Measurements from ENCODE around the gene FAM184B.
A peak's percentile ranks its signal among the peaks of the same experiment; 100 is the strongest.

Gene FAM184B

DNA sequence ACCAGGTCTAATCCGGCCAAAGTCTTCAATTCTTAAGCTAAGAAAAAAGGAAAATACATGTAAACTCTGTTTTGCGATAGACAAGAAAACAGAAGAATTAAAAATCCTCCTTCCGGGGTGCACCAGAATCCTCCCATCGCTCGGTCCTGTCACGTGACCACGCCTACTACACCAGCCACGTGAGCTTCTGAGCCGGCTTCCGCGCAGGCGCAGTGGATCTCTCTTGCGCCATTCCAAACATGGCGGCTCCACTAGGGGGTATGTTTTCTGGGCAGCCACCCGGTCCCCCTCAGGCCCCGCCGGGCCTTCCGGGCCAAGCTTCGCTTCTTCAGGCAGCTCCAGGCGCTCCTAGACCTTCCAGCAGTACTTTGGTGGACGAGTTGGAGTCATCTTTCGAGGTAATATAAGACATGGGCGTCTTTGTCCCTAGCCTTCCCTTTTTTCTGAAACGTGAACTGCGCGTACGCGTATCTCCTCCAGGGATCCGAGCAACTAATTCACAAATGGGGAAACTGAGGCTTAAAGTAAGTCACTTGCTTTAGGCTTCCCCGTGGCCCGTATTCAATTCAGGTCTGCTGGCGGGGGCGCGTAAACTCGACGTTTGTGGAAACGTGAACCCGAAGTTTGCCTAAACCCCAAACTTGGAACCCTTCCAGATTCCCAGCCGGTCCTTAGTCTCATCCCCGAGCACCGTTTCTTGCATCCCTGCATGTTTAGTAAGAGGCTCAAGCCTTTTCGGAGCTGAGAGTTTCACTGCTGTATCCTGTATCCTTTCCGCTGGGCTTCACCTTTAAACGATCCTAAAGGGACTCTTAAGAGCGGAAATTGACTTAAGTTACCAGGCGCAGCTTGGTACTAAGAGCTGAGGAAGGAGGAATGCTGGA, 166.8 kb downstream of the FAM184B start, which contains the start of gene MED28:
Gene MED28, plus strand, starts transcription at position 226 of the 884 bp plus-strand sequence. Its CDS starts 14 bp downstream, at position 240.
- H3K4me3 Mint-ChIP-seq, result peak within 1 kb of the TSS; percentile 96
- peak; percentile 94 for DNase-seq (ENCODE audit: low spot score)
- H3K27ac Mint-ChIP-seq, result peak within 1 kb of the TSS; percentile 96
- no peaks in the 10 kb centered on the region for H3K27me3 Mint-ChIP-seq (ENCODE audit: low read depth)
- H3K9me3 Mint-ChIP-seq, result no peaks in the 10 kb centered on the region
- H3K4me1 Mint-ChIP-seq (ENCODE audit: low read depth), result peaks cover 31% of the 10 kb centered on the region
- peaks cover 16% of the 10 kb centered on the region for H3K36me3 Mint-ChIP-seq (ENCODE audit: low read depth)

DNA sequence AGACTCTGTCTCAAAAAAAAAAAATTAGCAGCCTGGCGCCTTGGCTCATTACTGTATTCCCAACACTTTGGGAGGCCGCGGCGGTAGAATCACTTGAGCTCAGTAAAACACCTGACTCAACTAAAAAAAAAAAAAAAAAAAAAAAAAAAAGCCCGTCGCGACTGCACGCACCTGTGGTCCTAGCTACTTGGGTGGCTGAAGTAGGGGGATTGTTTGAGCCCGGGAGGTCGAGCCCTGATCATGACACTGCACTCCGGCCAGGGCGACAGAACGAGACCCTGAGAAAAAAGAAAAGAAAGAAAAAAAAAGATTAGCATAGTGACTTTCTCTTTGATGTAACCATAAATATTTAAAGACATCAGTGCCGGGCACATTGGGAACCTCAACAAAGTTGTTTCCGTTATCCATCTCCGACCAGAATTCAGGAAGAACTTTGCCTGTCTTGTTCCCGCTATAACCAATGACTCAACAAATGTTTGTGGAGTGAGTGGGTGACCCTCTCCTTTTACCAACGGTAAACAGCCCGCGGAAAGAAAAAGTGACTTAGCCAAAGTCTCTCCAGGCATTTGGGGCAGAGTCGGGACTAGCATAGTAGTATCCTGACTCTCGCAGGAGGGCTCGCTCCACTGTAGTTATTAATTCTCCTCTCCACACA, 167.5 kb downstream of the FAM184B start:
- Mint-ChIP-seq H3K27me3 (ENCODE audit: low read depth) (no peaks in the 10 kb centered on the region), H3K36me3 (ENCODE audit: low read depth) (peaks cover 11% of the 10 kb centered on the region), H3K27ac (peak overlapping the region; percentile 96), H3K4me3 (peak overlapping the region; percentile 96), H3K4me1 (ENCODE audit: low read depth) (peaks cover 26% of the 10 kb centered on the region), H3K9me3 (no peaks in the 10 kb centered on the region)
- no peak for DNase-seq (ENCODE audit: low spot score)

DNA sequence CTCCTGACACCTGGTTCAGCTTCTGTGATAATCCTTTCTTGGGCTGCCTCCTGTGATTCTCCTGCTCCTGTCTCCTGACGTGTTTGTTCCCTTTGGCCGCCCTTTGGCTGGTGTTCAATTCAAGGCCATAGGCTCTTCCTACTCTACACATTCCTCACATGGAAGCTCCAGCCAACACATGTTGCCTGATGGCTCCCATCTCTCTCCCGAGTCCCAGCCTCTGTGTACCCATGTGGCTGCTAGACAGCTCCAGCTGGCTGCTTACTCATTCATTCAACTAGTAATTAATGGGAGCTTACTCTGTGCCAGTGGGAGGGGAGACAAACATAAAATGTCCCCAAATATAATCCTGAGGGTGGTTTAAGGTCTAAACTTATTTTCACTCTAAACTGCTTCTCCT, 176.2 kb downstream of the FAM184B start:
- Mint-ChIP-seq H3K27ac (no peak overlapping the region), H3K4me1 (ENCODE audit: low read depth) (no peaks in the 10 kb centered on the region), H3K9me3 (no peaks in the 10 kb centered on the region), H3K27me3 (ENCODE audit: low read depth) (no peaks in the 10 kb centered on the region), H3K36me3 (ENCODE audit: low read depth) (peaks cover 32% of the 10 kb centered on the region), H3K4me3 (no peak overlapping the region)
- no peak for DNase-seq (ENCODE audit: low spot score)

DNA sequence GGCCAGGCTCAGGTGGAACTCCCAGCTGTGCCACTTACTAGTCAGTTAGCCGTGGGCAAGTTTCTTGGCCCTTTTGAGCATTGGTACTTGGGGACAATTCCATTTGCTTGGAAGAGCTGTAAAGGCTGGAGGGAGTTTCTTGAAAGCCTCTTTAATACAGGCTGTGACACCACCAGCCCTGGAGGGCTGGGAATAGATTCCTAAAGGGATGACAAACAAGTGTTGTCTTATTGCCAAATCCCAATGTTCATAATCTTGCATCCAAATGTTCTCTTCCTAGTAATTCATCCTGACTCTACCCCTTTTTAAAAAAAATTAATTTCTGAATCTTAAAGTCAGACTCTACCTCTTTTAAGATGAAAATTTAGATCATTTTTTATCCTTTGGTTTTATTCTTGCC, 181.6 kb downstream of the FAM184B start:
- H3K27me3 Mint-ChIP-seq (ENCODE audit: low read depth), result no peaks in the 10 kb centered on the region
- no peak for DNase-seq (ENCODE audit: low spot score)
- H3K9me3 Mint-ChIP-seq, result no peaks in the 10 kb centered on the region
- H3K4me3 Mint-ChIP-seq, result no peak overlapping the region
- H3K36me3 Mint-ChIP-seq (ENCODE audit: low read depth), result peaks cover 40% of the 10 kb centered on the region
- no peak overlapping the region for H3K27ac Mint-ChIP-seq
- no peaks in the 10 kb centered on the region for H3K4me1 Mint-ChIP-seq (ENCODE audit: low read depth)

DNA sequence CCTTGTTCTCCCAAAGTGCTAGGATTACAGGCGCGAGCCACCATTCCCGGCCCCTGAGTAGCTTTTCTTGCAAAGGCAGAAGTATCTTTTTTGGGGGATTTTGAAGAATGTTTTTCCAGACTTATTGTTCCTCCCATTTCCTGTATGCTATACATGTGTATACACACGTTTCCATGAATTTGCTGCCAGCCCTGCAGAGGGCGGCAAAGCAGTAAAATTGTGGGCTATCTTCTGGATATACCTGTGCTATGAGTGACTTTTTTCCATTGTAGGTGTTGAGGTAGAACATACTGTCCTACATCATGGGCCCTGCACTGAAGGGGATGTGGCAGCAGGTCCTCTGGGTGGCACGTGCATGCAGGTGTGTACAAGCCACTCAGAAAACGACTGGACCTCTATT, 183.9 kb downstream of the FAM184B start:
- Mint-ChIP-seq H3K36me3 (ENCODE audit: low read depth) (peaks cover 48% of the 10 kb centered on the region), H3K4me3 (no peak overlapping the region), H3K4me1 (ENCODE audit: low read depth) (peaks cover 3% of the 10 kb centered on the region), H3K9me3 (no peaks in the 10 kb centered on the region), H3K27ac (no peak overlapping the region), H3K27me3 (ENCODE audit: low read depth) (no peaks in the 10 kb centered on the region)
- no peak for DNase-seq (ENCODE audit: low spot score)

DNA sequence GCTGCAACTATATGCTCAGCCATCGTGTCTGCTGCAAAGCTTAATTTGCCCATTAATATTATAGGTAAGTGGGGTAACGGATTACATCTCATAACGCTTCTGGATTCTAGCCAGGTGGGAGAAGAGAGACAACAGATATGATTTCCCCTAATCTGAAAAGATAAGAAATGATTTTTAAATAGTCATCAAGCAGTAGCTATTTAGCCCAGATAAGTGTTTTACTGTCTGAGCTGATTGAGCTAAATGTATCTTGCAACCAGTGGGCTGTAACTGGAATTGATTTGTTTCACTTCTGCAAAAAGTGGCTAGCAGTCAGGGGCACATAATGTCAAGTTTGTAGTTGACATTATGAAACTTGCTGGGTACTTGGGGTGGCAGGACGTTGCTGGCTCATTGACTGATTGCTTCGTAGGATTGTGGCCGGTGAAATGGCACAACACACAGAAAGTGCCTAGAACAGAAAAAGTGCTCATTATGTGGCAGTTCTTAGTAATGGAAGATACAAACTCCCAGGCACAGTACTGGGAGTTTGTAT, 185.9 kb downstream of the FAM184B start:
- peaks cover 54% of the 10 kb centered on the region for H3K36me3 Mint-ChIP-seq (ENCODE audit: low read depth)
- no peak for DNase-seq (ENCODE audit: low spot score)
- no peaks in the 10 kb centered on the region for H3K27me3 Mint-ChIP-seq (ENCODE audit: low read depth)
- no peaks in the 10 kb centered on the region for H3K9me3 Mint-ChIP-seq
- no peak overlapping the region for H3K4me3 Mint-ChIP-seq
- H3K27ac Mint-ChIP-seq, result no peak overlapping the region
- peaks cover 6% of the 10 kb centered on the region for H3K4me1 Mint-ChIP-seq (ENCODE audit: low read depth)

DNA sequence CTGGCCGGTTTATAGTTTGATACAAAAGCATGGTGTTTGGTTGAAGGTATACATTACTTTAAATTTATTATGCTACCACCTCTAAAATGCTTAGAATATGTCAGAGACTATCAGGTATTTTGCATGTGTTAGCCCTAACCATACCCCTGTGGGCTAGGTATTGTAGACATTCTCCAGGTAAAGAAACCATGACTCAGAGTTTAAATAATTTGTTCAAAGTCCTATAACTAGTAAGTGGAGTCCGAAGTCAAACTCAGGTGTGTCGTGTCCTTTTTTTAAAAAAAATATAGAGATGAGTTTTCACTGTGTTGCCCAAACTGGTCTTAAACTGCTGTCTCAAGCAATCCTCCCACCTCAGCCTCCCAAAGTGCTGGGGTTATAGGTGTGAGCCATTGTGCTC, 192.1 kb downstream of the FAM184B start:
- no peaks in the 10 kb centered on the region for H3K27me3 Mint-ChIP-seq (ENCODE audit: low read depth)
- no peak overlapping the region for H3K4me3 Mint-ChIP-seq
- H3K36me3 Mint-ChIP-seq (ENCODE audit: low read depth), result peaks cover 61% of the 10 kb centered on the region
- peaks cover 6% of the 10 kb centered on the region for H3K4me1 Mint-ChIP-seq (ENCODE audit: low read depth)
- DNase-seq (ENCODE audit: low spot score), result no peak
- H3K27ac Mint-ChIP-seq, result no peak overlapping the region
- no peaks in the 10 kb centered on the region for H3K9me3 Mint-ChIP-seq

DNA sequence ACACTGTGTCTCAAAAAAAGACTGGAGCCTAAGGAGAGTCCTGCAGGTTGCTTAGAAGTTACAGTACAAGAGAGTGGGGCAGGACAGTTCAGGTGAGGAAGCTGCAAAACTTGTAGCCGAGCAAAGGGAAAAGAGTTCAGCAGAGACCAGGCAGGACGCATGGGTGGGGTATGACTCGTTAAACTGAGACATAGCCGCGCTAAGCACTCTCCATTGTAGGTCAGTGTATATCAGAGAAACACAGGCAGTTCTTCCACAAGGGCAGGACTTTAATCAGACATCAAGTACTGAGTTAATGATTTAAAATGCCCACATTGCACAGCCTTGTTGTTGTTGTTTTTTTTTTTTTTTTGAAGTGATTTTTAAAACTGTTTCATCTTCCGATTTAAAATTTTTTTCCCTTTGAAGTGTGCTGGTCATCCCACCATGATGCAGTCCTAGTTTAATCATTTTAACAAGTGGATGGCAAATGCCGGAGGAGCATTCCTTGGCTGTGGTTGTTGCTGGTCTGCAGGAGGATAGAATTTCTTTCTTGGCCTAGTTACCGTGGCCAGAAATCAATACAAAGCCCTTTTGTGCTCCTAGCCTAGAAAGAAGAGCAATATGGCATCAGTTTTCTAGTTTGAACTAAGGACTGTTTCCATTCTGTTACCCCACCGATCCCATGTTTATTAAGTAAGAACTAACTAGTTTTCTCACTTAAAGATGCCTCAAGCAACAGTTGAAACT, 194.2 kb downstream of the FAM184B start:
- no peaks in the 10 kb centered on the region for H3K9me3 Mint-ChIP-seq
- no peaks in the 10 kb centered on the region for H3K27me3 Mint-ChIP-seq (ENCODE audit: low read depth)
- no peak overlapping the region for H3K27ac Mint-ChIP-seq
- H3K4me3 Mint-ChIP-seq, result no peak overlapping the region
- H3K4me1 Mint-ChIP-seq (ENCODE audit: low read depth), result peaks cover 2% of the 10 kb centered on the region
- H3K36me3 Mint-ChIP-seq (ENCODE audit: low read depth), result peaks cover 57% of the 10 kb centered on the region
- DNase-seq (ENCODE audit: low spot score), result no peak

DNA sequence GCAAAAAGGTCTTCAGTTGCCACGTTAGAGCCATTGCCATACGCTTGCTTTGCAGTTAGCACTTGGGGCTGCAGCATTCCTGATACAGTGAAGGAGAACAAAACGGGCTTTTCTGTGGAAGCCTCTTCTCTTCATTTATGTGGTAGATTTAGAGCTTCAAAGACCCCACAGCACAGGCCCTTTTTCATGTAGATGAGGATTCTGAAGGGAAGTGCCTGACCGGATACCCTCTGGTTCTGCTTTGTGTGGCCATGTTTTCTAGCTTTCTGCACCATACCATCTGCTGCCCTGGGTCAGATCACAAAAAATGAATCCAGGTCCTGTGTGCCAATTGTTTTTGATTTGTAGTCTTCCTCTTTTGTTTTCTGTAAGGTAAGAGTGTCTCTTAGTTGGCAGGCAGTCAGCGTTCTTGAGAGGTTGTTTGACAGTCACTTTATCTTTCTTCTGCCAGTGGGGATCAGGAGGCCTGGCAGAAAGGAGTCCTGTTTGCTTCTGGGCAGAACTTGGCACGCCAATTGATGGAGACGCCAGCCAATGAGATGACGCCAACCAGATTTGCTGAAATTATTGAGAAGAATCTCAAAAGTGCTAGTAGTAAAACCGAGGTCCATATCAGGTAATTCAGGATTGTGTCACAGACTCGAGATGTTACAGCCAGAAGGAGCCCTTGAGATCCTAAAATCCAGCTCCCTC, 196.8 kb downstream of the FAM184B start:
- no peak for DNase-seq (ENCODE audit: low spot score)
- peaks cover 59% of the 10 kb centered on the region for H3K36me3 Mint-ChIP-seq (ENCODE audit: low read depth)
- H3K4me1 Mint-ChIP-seq (ENCODE audit: low read depth), result peaks cover 5% of the 10 kb centered on the region
- no peak overlapping the region for H3K4me3 Mint-ChIP-seq
- H3K9me3 Mint-ChIP-seq, result no peaks in the 10 kb centered on the region
- H3K27ac Mint-ChIP-seq, result no peak overlapping the region
- H3K27me3 Mint-ChIP-seq (ENCODE audit: low read depth), result no peaks in the 10 kb centered on the region

DNA sequence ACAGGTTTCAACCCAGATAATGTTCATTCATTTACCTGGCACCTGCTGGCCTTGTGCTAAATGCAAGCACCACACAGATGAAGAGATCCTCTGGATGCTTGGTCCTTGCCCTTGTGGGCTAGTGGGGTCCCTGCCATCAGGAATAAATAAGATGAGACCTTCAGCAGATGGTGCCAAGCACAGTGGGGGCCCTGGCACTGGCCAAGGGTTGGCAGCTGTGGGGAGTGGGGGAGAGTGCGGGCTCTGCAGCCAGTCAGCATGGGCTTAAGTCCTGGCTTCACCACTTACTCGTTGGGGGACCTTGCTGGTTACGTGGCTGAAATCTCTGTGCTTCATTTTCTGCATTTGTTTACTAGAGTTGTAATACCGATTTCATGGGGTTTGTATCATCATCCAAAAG, 197.5 kb downstream of the FAM184B start:
- H3K27ac Mint-ChIP-seq, result no peak overlapping the region
- no peak for DNase-seq (ENCODE audit: low spot score)
- H3K4me3 Mint-ChIP-seq, result no peak overlapping the region
- no peaks in the 10 kb centered on the region for H3K27me3 Mint-ChIP-seq (ENCODE audit: low read depth)
- H3K4me1 Mint-ChIP-seq (ENCODE audit: low read depth), result peaks cover 11% of the 10 kb centered on the region
- H3K9me3 Mint-ChIP-seq, result no peaks in the 10 kb centered on the region
- H3K36me3 Mint-ChIP-seq (ENCODE audit: low read depth), result peaks cover 58% of the 10 kb centered on the region

DNA sequence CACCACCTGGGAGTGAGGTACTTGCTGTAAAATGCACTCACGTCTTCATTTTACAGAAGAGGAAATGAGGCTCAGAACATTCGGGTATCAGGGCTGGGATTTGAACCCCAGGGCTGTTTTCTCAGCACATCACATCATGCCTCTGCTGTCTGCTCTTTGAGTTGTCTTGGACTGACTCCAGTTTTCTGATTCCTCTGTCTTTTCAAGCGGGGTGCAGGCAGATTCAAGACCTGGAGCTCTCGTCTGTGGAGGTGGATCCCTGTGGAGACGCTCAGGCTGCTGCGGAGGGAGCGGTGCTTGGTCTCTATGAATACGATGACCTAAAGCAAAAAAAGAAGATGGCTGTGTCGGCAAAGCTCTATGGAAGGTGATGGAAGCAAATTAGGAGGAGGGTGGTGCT, 198.1 kb downstream of the FAM184B start:
- Mint-ChIP-seq H3K27ac (no peak overlapping the region), H3K36me3 (ENCODE audit: low read depth) (peaks cover 58% of the 10 kb centered on the region), H3K4me1 (ENCODE audit: low read depth) (peaks cover 15% of the 10 kb centered on the region), H3K27me3 (ENCODE audit: low read depth) (no peaks in the 10 kb centered on the region), H3K4me3 (no peak overlapping the region), H3K9me3 (no peaks in the 10 kb centered on the region)
- no peak for DNase-seq (ENCODE audit: low spot score)

DNA sequence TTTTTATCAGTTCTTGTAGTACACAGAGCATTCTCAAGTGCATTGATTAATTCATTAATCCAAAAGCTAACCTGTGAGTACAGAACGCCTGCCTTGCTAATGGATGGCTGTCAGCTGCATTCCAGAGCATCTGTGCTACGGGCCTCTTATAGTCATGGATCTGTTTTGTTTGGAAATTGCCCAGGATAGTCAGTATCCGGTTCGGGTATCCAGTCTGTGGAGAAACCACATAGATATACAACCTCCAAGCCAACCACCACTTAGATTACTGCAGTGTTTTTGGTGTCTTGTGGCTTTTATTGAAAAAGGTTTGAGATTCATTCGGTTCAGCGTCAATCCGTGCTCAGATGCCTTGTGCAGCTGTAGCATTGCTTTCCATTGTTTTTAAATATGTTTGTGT, 200.5 kb downstream of the FAM184B start:
- peaks cover 15% of the 10 kb centered on the region for H3K4me1 Mint-ChIP-seq (ENCODE audit: low read depth)
- peaks cover 41% of the 10 kb centered on the region for H3K36me3 Mint-ChIP-seq (ENCODE audit: low read depth)
- no peak for DNase-seq (ENCODE audit: low spot score)
- no peak overlapping the region for H3K4me3 Mint-ChIP-seq
- H3K27ac Mint-ChIP-seq, result no peak overlapping the region
- H3K27me3 Mint-ChIP-seq (ENCODE audit: low read depth), result no peaks in the 10 kb centered on the region
- no peaks in the 10 kb centered on the region for H3K9me3 Mint-ChIP-seq

Measured in T-helper 2 cell treated with Interferon-gamma antibody and Interleukin-4, amounts not matched to agents 5 μg/mL and 100 μg/mL, for 36 hours (primary cell).